GM18907 (cell line): Measurements from ENCODE around the gene REEP3.

ENCODE experiments used
- ATAC-seq: cut with Tn5 transposase; IDR thresholded peaks from one replicate; pipeline ENCODE4 v1.9.1; 2021; ENCODE audit warnings: mild to moderate bottlenecking, moderate library complexity; ENCODE audit not compliant: unreplicated experiment

Gene REEP3

GRCh38 chr10:63583909-63584724 lies 62.9 kb downstream of the REEP3 start:
- ATAC-seq: no peak

GRCh38 chr10:63584725-63585035 lies 63.5 kb downstream of the REEP3 start:
- no peak for ATAC-seq

DNA sequence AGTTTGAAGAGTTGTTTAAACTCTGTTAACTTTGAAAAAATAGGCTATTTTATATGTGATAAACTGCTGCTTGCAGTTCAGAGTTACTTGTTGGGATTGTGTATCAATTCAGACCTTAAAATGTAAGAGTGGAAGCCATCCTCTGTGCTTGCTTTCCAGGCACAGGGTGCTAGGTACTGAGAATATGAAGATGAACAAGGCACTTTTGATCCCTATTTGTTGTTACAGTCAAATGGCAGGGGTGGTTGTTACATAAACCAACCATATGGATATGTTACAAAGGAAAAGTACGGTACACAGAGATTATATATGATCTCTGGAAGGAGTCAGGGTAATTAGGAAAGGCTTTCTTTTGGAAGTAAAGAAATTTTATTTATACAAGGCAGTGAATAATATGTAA lies 63.8 kb downstream of the REEP3 start:
- no peak for ATAC-seq

GRCh38 chr10:63586043-63586442 lies 64.8 kb downstream of the REEP3 start:
- no peak for ATAC-seq

- ATAC-seq: no peak
These were observed 66.0 kb downstream of the REEP3 start for GRCh38 chr10:63587191-63587590.

- ATAC-seq: no peak
These were observed 67.4 kb downstream of the REEP3 start for GRCh38 chr10:63588436-63589167.

- no peak for ATAC-seq
These were observed 70.6 kb downstream of the REEP3 start for GRCh38 chr10:63591600-63592379.

DNA sequence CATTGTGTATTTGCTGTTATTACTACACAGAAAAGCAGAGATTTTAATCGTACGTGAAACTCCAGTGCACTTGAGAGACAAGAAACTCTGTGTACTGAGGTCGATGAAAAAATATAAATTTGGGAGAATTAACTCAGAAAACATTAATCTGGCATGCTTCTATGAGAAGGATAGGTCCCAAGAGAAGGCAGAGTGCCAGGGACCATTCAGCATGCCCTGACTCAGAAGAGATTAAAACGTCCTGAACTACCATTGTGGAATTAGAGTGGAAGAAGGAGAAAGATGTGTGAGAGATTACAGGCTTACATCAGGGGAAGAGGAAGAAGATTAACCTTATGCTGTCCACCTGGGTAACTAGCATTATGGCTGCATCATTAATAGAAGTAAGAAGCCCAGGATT lies 72.4 kb downstream of the REEP3 start:
- no peak for ATAC-seq

GRCh38 chr10:63595072-63595471 lies 73.9 kb downstream of the REEP3 start:
- ATAC-seq: no peak

- no peak for ATAC-seq
These were observed 75.7 kb downstream of the REEP3 start for GRCh38 chr10:63596924-63597323.

- no peak for ATAC-seq
These were observed 79.3 kb downstream of the REEP3 start for GRCh38 chr10:63600540-63600939.

- peak; percentile 76 for ATAC-seq
These were observed 82.7 kb downstream of the REEP3 start for GRCh38 chr10:63603709-63604445.

- ATAC-seq: no peak
These were observed 84.2 kb downstream of the REEP3 start for GRCh38 chr10:63605197-63605967.

- ATAC-seq: no peak
These were observed 87.3 kb downstream of the REEP3 start for GRCh38 chr10:63608511-63608910.

DNA sequence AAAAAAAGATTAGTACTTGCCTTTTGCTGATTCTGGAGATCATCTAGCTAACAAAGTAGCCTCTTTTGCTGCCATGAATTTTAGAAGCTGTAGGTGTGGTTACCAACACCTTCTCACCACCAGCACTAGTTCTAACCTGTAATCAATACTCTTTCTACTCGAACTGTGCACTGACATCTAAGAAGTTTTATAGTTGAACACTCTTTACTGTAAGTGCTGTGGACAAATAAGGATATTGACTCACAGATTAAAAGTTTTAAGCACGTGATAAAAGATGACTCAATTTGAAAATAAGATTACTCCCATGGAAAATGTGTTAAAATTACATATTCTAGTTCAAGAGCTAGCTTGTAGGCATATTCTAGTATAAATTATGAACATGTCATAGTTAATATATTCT lies 89.9 kb downstream of the REEP3 start:
- no peak for ATAC-seq

DNA sequence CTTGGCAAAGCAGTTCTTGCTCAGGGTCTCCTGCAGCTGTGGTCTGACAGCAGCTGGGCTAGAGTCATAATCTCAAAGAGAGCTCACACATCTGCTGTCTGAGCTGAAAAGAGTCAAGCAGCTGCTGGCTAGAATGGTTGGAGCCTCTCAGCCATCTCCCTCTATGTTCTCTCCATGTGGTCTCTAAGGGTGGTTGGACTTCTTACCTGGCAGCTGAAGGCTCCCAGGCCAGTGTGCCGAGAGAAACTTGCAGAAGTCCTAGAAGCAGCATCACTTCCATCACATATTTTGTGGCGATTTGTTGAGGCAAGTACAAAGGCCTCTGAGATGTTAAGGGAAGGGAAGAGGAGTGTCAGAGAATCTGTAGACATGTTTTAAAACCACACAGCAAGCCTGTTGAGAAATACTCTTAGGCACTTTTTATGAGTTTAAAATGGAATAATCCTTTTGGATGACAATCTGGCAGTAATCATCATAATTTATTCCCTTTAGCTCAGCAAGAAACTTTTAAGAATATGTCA lies 93.2 kb downstream of the REEP3 start:
- ATAC-seq: no peak

DNA sequence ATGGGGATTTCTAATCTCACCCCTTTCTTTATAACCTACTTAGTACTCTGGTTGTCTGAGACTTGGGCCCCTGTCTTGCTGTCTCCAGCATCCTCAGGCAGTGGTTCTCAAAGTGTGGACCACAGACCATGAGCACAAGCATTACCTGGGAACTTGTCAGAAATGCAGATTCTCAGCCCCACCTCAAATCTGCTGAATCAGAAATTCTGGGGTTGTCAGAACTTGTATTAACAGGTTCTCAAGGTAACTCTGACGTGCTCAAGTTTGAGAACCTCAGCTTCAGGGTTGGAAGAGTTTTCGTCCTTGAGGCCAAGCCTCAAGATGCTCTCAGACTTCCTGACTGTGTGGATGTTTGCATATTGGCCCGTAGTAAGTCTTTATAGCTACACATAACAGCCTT lies 97.4 kb downstream of the REEP3 start:
- no peak for ATAC-seq

DNA sequence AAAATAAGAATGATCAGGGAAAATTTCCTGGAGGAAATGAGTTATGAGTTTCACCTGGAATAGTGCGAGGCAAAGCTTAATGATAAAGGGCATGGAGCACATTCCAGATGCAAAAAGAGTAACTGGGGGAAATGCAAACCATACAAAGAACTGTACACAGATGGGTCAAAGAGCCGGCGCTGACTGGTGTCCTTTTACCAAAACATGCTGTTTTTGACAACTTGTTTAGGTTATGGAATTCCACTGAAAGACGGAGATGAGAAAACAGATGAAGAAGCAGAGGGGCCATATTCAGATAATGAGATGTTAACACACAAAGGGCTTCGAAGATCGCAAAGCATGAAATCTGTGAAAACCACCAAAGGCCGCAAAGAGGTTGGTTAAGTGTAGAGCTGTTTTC lies 98.2 kb downstream of the REEP3 start:
- no peak for ATAC-seq

DNA sequence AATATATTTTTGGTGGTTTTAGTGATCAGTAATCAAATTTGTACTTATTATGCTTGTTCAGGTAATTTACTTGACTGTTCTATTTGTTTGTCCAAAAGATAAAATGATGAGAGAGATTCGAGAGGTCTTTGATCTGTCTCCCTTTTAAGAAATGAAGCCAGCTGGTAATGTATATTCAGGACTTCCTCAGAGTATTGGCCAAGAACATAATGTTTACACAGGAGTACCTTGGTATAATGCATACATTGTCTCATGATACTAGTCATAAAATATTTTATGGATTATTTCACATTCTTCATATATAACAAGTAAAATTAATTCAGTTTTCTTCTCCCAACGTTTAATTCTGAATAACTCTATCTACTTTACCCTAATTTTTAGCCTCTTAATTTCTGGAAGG lies 100.9 kb downstream of the REEP3 start:
- ATAC-seq: no peak

DNA sequence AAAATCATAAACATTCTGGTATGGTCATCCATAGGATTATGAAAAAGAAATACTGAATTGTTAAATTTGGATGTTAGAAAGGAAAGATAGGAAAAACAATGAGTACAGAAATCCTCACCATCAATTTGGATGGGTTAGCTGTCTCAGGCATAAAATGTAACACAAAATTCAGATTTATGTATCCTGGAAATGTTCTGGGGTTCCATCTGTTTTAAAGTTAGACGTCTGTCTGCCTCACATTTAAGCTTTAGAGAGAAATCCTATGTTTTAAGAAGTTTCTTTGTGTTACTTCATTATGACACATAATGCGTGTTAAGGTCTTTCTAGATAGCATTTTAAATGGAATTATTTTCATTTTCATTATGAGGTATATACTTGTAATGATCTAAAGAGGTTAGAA lies 103.5 kb downstream of the REEP3 start:
- ATAC-seq: no peak
